A673 (cell line): ENCODE measurements around the gene NPSR1. TPM values are rescaled to one million over a fixed set of nuclear protein-coding genes. Genes with fewer than 3 reads are reported as not detected.

Experiments
- BruUV-seq: library from RNA; stranded (reverse); fragments of 400-500 nt; replicated peaks from 2 replicates; lab custom pipeline; 2021; lab: Mats Ljungman, UMichigan
- CTCF ChIA-PET: fragments of 300-600 bp; sonication (Branson Sonifier 250); formaldehyde crosslinking; loops from one replicate; lab custom pipeline; 2022; ENCODE audit warnings: antibody characterized with exemption; lab: Charles Lee
- POLR2A ChIA-PET: fragments of 300-600 bp; sonication (Branson Sonifier 250); formaldehyde crosslinking; loops from one replicate; lab custom pipeline; 2022; ENCODE audit warnings: antibody characterized with exemption; ENCODE audit not compliant: low non-redundant PET; lab: Charles Lee
- DNase-seq: peaks from one replicate; pipeline ENCODE4 v3.0.0-alpha.2; 2015; ENCODE audit warnings: low spot score
- H3K27ac ChIP-seq: fragments of 200-600 bp; sonication (generic); 2 replicates; pipeline ENCODE4 v1.5.1; 2016; ENCODE audit warnings: mixed run types, low read depth, mild to moderate bottlenecking, mixed read lengths, antibody characterized with exemption, low read length; ENCODE audit not compliant: poor library complexity, severe bottlenecking
- H3K27me3 ChIP-seq: fragments of 200-600 bp; sonication (generic); replicated peaks from 2 replicates; pipeline ENCODE4 v1.6.1; 2017; ENCODE audit warnings: mixed run types, low read depth, mild to moderate bottlenecking, mixed read lengths, antibody characterized with exemption, low read length; ENCODE audit not compliant: insufficient read depth, poor library complexity
- H3K36me3 ChIP-seq: fragments of 200-600 bp; sonication (generic); 2 replicates; pipeline ENCODE4 v1.6.1; 2016; ENCODE audit warnings: mixed run types, mild to moderate bottlenecking, mixed read lengths, antibody characterized with exemption, low read length; ENCODE audit not compliant: insufficient read depth, poor library complexity, severe bottlenecking
- H3K4me1 ChIP-seq: fragments of 200-600 bp; sonication (generic); 2 replicates; pipeline ENCODE4 v1.6.1; 2017; ENCODE audit warnings: mixed run types, mild to moderate bottlenecking, mixed read lengths, antibody characterized with exemption, low read length; ENCODE audit not compliant: insufficient read depth, poor library complexity, severe bottlenecking
- H3K4me3 ChIP-seq: fragments of 200-600 bp; sonication (generic); 2 replicates; pipeline ENCODE4 v1.5.1; 2016; ENCODE audit warnings: low read depth, mixed run types, mild to moderate bottlenecking, mixed read lengths, low read length; ENCODE audit not compliant: poor library complexity, severe bottlenecking
- H3K9me3 ChIP-seq: fragments of 200-600 bp; sonication (generic); 2 replicates; pipeline ENCODE4 v1.6.1; 2016; ENCODE audit warnings: mixed run types, low read depth, mild to moderate bottlenecking, mixed read lengths, antibody characterized with exemption, low read length; ENCODE audit not compliant: poor library complexity, severe bottlenecking
- EZH2 ChIP-seq: fragments of 200-600 bp; sonication (generic); IDR thresholded peaks from 2 replicates; pipeline ENCODE4 v1.6.1; 2017; ENCODE audit warnings: borderline replicate concordance, low read depth, mild to moderate bottlenecking, mixed read lengths, antibody characterized with exemption, low read length; ENCODE audit not compliant: poor library complexity, severe bottlenecking
- intact Hi-C: fragments of 100-400 bp; cut with micrococcal nuclease; formaldehyde crosslinking; loops from one replicate; pipeline ENCODE4 v1.10.0; 2022; ENCODE audit not compliant: unreplicated experiment
- total RNA-seq: library from RNA; stranded (reverse); gene quantifications from 2 replicates; pipeline ENCODE4 v1.2.3, GENCODE V29; 2021
- TF ChIP-seq, protein P1 (sequence below): fragments of 300-800, 200-600 bp; sonication (generic); conservative IDR thresholded peaks from 2 replicates; pipeline ENCODE4 v1.5.1; 2017; ENCODE audit warnings: low read depth, mild to moderate bottlenecking, antibody characterized with exemption, low read length, moderate library complexity, mixed read lengths

The NPSR1 gene
- total RNA-seq, 1 experiment from 2014 or later: not detected

DNA sequence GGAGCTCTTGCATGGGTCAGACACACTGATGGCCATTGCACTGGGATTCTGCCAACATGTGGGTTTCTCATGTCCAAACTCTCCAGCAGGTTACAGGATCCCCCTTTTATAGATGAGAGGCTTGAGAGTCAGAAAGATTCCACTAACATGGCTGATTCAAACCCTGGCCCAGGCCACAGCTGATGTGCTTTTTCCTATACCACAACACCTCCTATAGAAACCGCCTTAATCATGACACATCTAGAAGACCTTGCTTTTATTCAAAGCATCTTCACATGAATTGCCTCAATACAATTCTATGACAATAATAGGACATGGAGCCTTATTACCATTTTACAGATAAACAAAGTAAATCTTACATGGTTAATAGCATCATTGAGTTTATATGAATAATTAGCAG lies 190.7 kb downstream of the NPSR1 start:
- TF ChIP-seq, protein P1, sequence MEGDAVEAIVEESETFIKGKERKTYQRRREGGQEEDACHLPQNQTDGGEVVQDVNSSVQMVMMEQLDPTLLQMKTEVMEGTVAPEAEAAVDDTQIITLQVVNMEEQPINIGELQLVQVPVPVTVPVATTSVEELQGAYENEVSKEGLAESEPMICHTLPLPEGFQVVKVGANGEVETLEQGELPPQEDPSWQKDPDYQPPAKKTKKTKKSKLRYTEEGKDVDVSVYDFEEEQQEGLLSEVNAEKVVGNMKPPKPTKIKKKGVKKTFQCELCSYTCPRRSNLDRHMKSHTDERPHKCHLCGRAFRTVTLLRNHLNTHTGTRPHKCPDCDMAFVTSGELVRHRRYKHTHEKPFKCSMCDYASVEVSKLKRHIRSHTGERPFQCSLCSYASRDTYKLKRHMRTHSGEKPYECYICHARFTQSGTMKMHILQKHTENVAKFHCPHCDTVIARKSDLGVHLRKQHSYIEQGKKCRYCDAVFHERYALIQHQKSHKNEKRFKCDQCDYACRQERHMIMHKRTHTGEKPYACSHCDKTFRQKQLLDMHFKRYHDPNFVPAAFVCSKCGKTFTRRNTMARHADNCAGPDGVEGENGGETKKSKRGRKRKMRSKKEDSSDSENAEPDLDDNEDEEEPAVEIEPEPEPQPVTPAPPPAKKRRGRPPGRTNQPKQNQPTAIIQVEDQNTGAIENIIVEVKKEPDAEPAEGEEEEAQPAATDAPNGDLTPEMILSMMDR: no peak
- no peak for TF ChIP-seq EZH2
- Histone ChIP-seq H3K27ac (no peak overlapping the region), H3K9me3 (no peaks in the 10 kb centered on the region), H3K27me3 (no peaks in the 10 kb centered on the region), H3K4me1 (peaks cover 15% of the 10 kb centered on the region), H3K36me3 (no peaks in the 10 kb centered on the region), H3K4me3 (no peak overlapping the region)
- no peak for DNase-seq
- intact Hi-C loops: no loop called here
- CTCF ChIA-PET: no interaction called here
- POLR2A ChIA-PET: no interaction called here
- BruUV-seq: no TSS peak

DNA sequence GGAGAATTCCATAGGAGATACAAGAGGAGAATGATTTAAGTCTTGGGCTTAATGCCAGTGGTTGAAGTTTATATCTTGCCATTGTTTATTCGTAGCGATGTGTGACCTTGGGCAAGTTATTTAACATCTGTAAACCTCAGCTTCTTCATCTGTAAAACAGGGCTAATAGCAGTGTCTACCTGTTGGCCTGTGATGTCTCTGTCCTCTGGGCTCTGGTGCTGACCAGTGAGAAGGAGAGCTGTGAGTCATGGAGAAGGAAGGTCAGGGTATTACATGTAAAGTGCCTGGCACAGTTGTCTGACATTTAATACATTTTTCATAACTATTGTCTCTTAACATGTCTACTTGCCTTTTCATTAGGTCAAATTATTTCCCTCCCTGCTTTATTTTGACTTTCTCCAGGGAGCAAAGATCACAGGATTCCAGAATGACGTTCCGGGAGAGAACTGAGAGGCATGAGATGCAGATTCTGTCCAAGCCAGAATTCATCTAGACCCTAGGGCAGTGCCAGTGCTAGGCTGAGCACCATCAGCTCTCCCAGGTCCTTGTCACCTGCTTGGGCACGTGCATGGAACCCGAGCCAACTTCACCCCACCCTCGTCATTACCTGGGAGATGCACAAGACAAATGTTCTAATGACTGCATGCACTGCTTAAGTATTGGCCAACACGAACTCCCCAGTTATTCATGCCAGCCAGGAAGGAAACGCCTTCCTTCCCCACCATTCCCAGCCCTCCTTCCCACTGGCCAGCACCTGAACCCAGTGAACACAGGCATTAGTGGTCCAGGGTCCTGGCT lies 191.3 kb downstream of the NPSR1 start:
- Histone ChIP-seq H3K27me3 (no peaks in the 10 kb centered on the region), H3K4me1 (peaks cover 14% of the 10 kb centered on the region), H3K36me3 (no peaks in the 10 kb centered on the region), H3K9me3 (no peaks in the 10 kb centered on the region), H3K27ac (no peak overlapping the region), H3K4me3 (no peak overlapping the region)
- no peak for DNase-seq
- CTCF ChIA-PET: no interaction called here
- BruUV-seq: no TSS peak
- TF ChIP-seq EZH2: no peak
- TF ChIP-seq, protein P1: no peak
- POLR2A ChIA-PET: no interaction called here
- intact Hi-C loops: no loop called here

DNA sequence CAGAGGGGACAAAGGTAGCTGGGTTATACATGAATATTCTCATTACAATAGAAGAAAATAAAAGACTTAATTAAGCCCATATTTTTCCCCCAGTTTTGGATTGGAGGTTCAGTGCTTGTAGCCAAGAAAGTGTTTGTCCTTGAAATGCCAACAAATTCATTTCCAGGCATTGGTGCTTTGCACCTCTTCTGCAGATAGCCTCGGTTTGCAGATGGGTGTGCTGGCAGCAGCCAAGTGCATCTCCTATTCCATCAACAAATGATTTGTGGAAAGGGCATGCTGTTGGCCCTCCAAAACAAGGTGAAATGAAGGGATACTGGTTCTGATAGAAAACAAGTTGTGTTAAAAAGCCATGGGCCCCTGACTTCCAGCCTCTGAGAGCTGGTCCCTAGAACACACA lies 192.0 kb downstream of the NPSR1 start:
- intact Hi-C loops: no loop called here
- ChIA-PET CTCF (no interaction called here), POLR2A (no interaction called here)
- Histone ChIP-seq H3K27ac (no peak overlapping the region), H3K36me3 (no peaks in the 10 kb centered on the region), H3K9me3 (no peaks in the 10 kb centered on the region), H3K4me1 (peaks cover 8% of the 10 kb centered on the region), H3K4me3 (no peak overlapping the region), H3K27me3 (no peaks in the 10 kb centered on the region)
- no peak for DNase-seq
- TF ChIP-seq, protein P1: no peak
- TF ChIP-seq EZH2: no peak
- BruUV-seq: no TSS peak
